ENCODE data around the gene PLXNA2.

GRCh38 chr1:208074353-208074752, 169.8 kb downstream of the PLXNA2 start:
- TF ChIP-seq CTCF (IDR thresholded peaks at IDR 0.05) (no peak), POLR2A (IDR thresholded peaks at IDR 0.05) (no peak)
